GM23338 (cell line): ENCODE data around the gene SVBP. TPM values are rescaled to one million over a fixed set of nuclear protein-coding genes. Genes with fewer than 3 reads are reported as not detected.
"Not testable (repeated sequence)": the region's sequence is repeated elsewhere in the genome, so short reads cannot be mapped to it uniquely, and the experiment has no call there.

ENCODE experiments used
- ATAC-seq: fragments of 200-7000 bp; cut with Tn5 transposase; 3 replicates; pipeline ENCODE4 v1.9.1; 2020
- DNase-seq: peaks from one replicate; pipeline ENCODE4 v3.0.0-alpha.2; 2015; ENCODE audit warnings: low spot score
- H2AFZ ChIP-seq: fragments of 200-600 bp; sonication (generic); 2 replicates; pipeline ENCODE4 v1.8.0; 2016; ENCODE audit warnings: antibody characterized with exemption, mild to moderate bottlenecking, moderate library complexity
- H3F3A ChIP-seq: fragments of 200-600 bp; sonication (generic); replicated peaks from 2 replicates; pipeline ENCODE4 v1.8.0; 2017; ENCODE audit warnings: antibody characterized with exemption, mixed run types, low read depth
- H3K27ac ChIP-seq: fragments of 200-600 bp; sonication (generic); 2 replicates; pipeline ENCODE4 v1.6.1; 2016; ENCODE audit warnings: low read depth
- H3K27me3 ChIP-seq: fragments of 200-600 bp; sonication (generic); 2 replicates; pipeline ENCODE4 v1.8.0; 2016; ENCODE audit warnings: mild to moderate bottlenecking, mixed run types, moderate library complexity; ENCODE audit not compliant: insufficient read depth
- H3K36me3 ChIP-seq: fragments of 200-600 bp; sonication (generic); 2 replicates; pipeline ENCODE4 v1.8.0; 2016; ENCODE audit warnings: mild to moderate bottlenecking; ENCODE audit not compliant: insufficient read depth
- H3K4me1 ChIP-seq: fragments of 200-600 bp; sonication (generic); 2 replicates; pipeline ENCODE4 v1.8.0; 2016; ENCODE audit warnings: mild to moderate bottlenecking, moderate library complexity; ENCODE audit not compliant: insufficient read depth
- H3K4me2 ChIP-seq: fragments of 200-600 bp; sonication (generic); 2 replicates; pipeline ENCODE4 v1.7.1; 2017; ENCODE audit warnings: mixed run types
- H3K4me3 ChIP-seq: fragments of 200-600 bp; sonication (generic); 2 replicates; pipeline ENCODE4 v1.6.1; 2016; ENCODE audit warnings: mixed run types
- H3K79me2 ChIP-seq: fragments of 200-600 bp; sonication (generic); replicated peaks from 2 replicates; pipeline ENCODE4 v1.8.0; 2017; ENCODE audit warnings: mild to moderate bottlenecking; ENCODE audit not compliant: insufficient read depth
- H3K9me2 ChIP-seq: fragments of 200-600 bp; sonication (generic); 2 replicates; pipeline ENCODE4 v1.8.0; 2017; ENCODE audit not compliant: insufficient read depth
- H4K20me1 ChIP-seq: fragments of 200-600 bp; sonication (generic); replicated peaks from 2 replicates; pipeline ENCODE4 v1.8.0; 2017; ENCODE audit warnings: mild to moderate bottlenecking; ENCODE audit not compliant: insufficient read depth
- H3K27ac Mint-ChIP-seq: 2 replicates; pipeline ENCODE4 v1.8.0; 2020; ENCODE audit warnings: inconsistent platforms, mild to moderate bottlenecking, moderate library complexity, mixed read lengths
- H3K27me3 Mint-ChIP-seq: 3 replicates; pipeline ENCODE4 v1.8.0; 2022; ENCODE audit warnings: low read depth, mild to moderate bottlenecking, moderate library complexity, mixed read lengths, inconsistent platforms; ENCODE audit not compliant: insufficient read depth, poor library complexity
- H3K36me3 Mint-ChIP-seq: 3 replicates; pipeline ENCODE4 v1.8.0; 2021; ENCODE audit warnings: low read depth, mild to moderate bottlenecking, inconsistent platforms, moderate library complexity, mixed read lengths
- H3K4me1 Mint-ChIP-seq: 3 replicates; pipeline ENCODE4 v1.8.0; 2020; ENCODE audit warnings: mild to moderate bottlenecking, inconsistent platforms, mixed read lengths
- H3K4me3 Mint-ChIP-seq: 3 replicates; pipeline ENCODE4 v1.8.0; 2021; ENCODE audit warnings: moderate library complexity, mild to moderate bottlenecking, inconsistent platforms, mixed read lengths
- H3K9me3 Mint-ChIP-seq: 3 replicates; pipeline ENCODE4 v1.8.0; 2020; ENCODE audit warnings: moderate library complexity, mild to moderate bottlenecking, inconsistent platforms, mixed read lengths
- CTCF ChIP-seq, 2 experiments: fragments of 200-600 bp in 1 of 2; sonication (generic) in 1 of 2; conservative IDR thresholded peaks; 2 replicates each; pipeline versions ENCODE4 v1.5.1 to v1.6.1; 2016 to 2017; ENCODE audit warnings: antibody characterized with exemption in 2 of 2, low read depth in 2 of 2, mild to moderate bottlenecking in 2 of 2, moderate library complexity in 1 of 2
- STAT1 ChIP-seq: IDR thresholded peaks from one replicate; pipeline ENCODE4 v1.6.1; 2016; ENCODE audit warnings: antibody characterized with exemption; ENCODE audit not compliant: unreplicated experiment
- polyA plus RNA-seq: library from polyadenylated mRNA; unstranded; fragments of >200 nt; fragmentation: Nextera tagmentation; extraction: Ambion mirVana; gene quantifications from 2 replicates; pipeline ENCODE4 v1.2.1, GENCODE V29; 2016
- total RNA-seq: library from RNA; depleted of rRNA; stranded (reverse); fragments of >200 nt; shearing (Covaris generic); gene quantifications from 2 replicates; pipeline ENCODE4 v1.2.3, GENCODE V29; 2014

SVBP gene
- total and polyA plus RNA-seq, 2 experiments from 2014 or later = 22.1 to 82.1 TPM

- peak; percentile 28 for DNase-seq
- H3K4me3 ChIP-seq = no peak overlapping the region
- no peak overlapping the region for H3K4me2 ChIP-seq
- no peaks in the 10 kb centered on the region; the same call in 2 of the 3 replicates for H3K4me1 Mint-ChIP-seq
- H3K9me2 ChIP-seq = no peaks in the 10 kb centered on the region; the same call in 1 of the 2 replicates
- peak; percentile 79 for ATAC-seq
- H2AFZ ChIP-seq = no peak overlapping the region
- H3K36me3 Mint-ChIP-seq = no peaks in the 10 kb centered on the region; the same call in 2 of the 3 replicates
- H3K27me3 Mint-ChIP-seq = peaks cover 10% of the 10 kb centered on the region
- H3K79me2 ChIP-seq = no peaks in the 10 kb centered on the region
- H3F3A ChIP-seq = no peaks in the 10 kb centered on the region
- TF ChIP-seq CTCF (conservative IDR thresholded peaks at IDR 0.05; ENCODE audit: low read depth in 2 of 2) (peak in 1 of 2 experiments; percentile 33; a peak in 1 of 4 replicates), STAT1 (no peak)
- H3K4me3 Mint-ChIP-seq = no peak overlapping the region
- H3K9me3 Mint-ChIP-seq = peaks cover 8% of the 10 kb centered on the region; the same call in 2 of the 3 replicates
- H3K27me3 ChIP-seq = no peaks in the 10 kb centered on the region
- no peaks in the 10 kb centered on the region for H4K20me1 ChIP-seq
- no peaks in the 10 kb centered on the region for H3K36me3 ChIP-seq
- no peaks in the 10 kb centered on the region for H3K4me1 ChIP-seq
- no peak overlapping the region for H3K27ac Mint-ChIP-seq
- no peak overlapping the region for H3K27ac ChIP-seq
These were observed 43.3 kb upstream of the SVBP start for GRCh38 chr1:42860339-42861013.

GRCh38 chr1:42859366-42859765 is 42.2 kb upstream of the SVBP start:
- not testable (repeated sequence) for ATAC-seq, H3K27ac Mint-ChIP-seq, DNase-seq, H3K27me3 Mint-ChIP-seq, H3K27me3 ChIP-seq, H3K4me3 Mint-ChIP-seq, H4K20me1 ChIP-seq, H3K4me1 ChIP-seq, H3K4me1 Mint-ChIP-seq, H3K4me3 ChIP-seq, H3K27ac ChIP-seq, H2AFZ ChIP-seq, H3F3A ChIP-seq, H3K79me2 ChIP-seq, H3K9me2 ChIP-seq, H3K4me2 ChIP-seq, H3K36me3 ChIP-seq, H3K9me3 Mint-ChIP-seq, H3K36me3 Mint-ChIP-seq

- not testable (repeated sequence) for H3K4me2 ChIP-seq, DNase-seq, H3K79me2 ChIP-seq, H3K27ac Mint-ChIP-seq, H3K4me3 Mint-ChIP-seq, H3K27me3 Mint-ChIP-seq, H3F3A ChIP-seq, H3K4me3 ChIP-seq, H3K27me3 ChIP-seq, H3K27ac ChIP-seq, H3K4me1 Mint-ChIP-seq, H3K9me3 Mint-ChIP-seq, H4K20me1 ChIP-seq, H3K4me1 ChIP-seq, ATAC-seq, H3K9me2 ChIP-seq, H2AFZ ChIP-seq, H3K36me3 ChIP-seq
- peaks cover 11% of the 10 kb centered on the region for H3K36me3 Mint-ChIP-seq
These were observed 39.4 kb upstream of the SVBP start for GRCh38 chr1:42856554-42856953.
